Activated T-helper 1 cell treated with Interleukin-2 at 50 U/mL for 16 hours (primary cell): Measurements from ENCODE around the gene ZFP36L1.

Experiments
- DNase-seq: peaks from one replicate; pipeline ENCODE4 v3.0.0-alpha.2; 2020; ENCODE audit warnings: low read depth

ZFP36L1 gene

DNA sequence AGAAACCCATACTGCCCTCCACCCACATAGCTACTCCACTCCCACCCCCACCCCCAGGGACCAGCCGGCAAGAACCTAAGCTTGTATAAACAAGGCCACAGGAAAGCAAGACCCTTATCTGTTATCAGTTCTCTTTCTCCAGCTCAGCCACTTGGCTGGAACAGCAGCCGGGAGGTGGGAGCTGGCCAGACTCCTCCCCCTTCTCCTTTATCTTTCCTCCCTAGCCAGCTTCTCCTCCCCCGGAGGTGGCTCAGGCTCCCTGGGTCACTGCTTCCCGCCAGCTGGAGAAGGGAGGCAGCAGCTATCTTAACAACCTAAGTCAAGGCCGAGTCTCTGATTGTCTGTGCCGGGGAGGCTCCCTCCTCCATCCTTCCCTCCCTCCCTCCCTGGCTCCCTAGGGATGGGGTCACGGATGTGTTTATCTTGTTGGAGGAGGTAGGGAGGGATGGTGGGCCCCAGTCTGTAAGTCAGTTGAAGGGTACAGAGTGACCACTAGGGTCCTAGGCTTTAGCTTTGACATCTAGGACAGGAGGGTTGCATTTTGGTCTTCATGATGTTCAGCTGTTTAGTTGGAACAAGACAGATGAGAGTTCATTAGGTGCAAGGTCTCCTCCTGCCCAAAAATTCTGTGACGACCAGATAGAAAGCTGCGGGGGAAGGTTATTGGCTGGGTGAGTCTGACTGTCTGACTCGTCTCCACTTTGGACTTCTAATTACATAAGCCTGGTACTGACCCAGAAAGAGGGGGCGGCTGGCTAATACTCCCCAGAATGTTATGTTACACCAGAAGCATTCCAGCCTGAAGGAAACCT lies 29.7 kb downstream of the ZFP36L1 start:
- no peak for DNase-seq

DNA sequence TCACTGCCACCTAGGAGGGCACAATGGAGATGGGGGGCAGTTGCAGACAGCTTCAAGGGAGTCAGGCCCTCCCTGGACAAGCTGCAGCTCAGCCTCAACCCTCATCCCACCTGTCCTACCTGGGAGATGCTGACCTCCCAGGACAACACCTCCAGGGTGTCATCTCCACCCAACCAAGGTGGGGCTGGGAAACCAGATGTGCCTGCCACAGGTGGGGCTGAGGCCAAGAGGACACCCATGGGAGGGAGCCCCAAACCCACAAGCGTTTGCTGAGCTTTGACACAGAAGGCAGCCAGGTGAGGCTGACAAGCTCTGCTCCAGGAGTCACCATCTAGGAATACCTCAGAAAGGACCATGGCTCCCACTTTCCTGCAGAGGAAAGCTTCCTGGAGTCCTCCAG lies 31.5 kb downstream of the ZFP36L1 start:
- DNase-seq = no peak

DNA sequence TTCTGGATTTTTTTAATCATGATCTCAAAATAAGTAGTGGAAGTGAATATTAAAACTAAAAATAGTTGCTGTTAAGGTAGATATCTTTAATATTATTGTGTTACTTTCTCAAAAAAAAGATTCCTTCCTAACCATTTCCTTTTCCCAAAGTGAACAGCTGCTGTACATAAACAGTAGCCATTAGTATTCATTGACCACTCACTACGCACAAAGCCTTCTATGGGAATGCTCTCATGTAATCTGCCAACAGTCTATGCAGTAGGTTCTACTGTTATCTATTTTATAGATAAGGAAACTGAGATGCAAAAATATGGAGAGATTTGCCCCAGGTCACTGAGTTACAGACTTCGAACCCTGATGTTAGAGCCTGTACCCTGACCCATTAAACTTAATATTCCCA lies 32.1 kb downstream of the ZFP36L1 start:
- DNase-seq = no peak

DNA sequence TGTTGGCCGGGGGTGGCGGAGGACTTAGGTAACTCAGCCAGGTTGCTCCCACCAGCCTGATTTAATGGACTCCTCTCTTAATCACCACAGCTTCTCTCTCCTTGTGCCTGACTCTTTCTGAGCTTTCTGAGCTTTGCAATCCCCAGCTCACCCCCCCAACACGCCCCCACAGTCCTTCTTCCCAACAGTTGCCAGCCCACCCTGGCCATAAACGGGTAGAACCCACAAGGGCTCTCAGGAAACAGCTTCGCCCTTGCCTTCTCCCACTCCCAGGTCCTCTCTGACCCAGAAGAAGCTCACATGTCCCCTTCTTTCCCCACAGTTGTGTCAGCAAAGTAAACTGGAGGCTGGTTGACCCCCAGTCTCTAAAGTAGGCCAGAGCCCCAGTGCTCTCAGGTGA lies 32.9 kb downstream of the ZFP36L1 start:
- DNase-seq = no peak

DNA sequence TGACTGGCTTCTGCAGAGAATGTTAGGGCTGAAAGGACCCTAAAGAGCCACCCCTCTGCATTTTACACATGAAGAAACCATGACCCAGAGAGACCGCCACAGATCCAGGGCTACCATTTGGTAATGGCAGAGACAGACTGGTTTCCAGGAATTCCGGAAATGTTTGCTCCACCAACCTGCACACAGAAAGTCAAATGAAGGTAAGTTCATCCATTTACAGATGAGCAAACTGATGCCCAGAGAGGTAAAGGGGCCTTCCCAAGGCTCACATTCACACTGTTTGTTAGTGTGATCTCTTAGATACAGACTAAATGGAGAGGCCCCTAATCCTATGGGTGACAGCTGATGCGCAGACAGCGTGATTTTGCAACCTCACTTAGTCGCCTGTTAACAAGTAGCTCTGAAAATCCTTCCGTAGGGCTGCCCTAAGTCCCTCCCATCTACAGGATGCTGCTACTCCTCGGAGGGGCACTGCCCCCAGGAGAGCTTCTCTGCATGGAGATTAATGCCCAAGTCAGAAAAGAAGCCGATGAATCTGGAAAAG lies 33.8 kb downstream of the ZFP36L1 start:
- DNase-seq = no peak

DNA sequence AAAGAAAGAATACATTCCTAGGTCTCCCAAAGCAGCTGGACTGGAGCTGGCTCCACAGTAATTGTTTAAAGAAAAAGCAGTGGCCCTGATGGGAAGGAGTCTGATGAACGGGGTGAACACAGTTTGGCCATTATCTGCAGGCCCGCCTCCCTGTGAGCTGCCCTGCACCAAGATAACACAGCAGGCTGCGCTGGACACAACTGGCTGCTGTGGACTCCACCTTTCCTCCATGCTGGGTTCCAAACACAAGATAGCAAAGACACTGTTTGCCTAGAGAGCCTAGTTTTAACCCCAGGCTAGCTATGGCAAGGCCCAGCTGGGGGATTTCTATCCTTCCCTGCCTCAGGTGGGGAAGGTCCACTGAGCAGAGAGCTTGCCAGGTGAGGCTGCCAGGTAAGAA lies 34.6 kb downstream of the ZFP36L1 start:
- no peak for DNase-seq

DNA sequence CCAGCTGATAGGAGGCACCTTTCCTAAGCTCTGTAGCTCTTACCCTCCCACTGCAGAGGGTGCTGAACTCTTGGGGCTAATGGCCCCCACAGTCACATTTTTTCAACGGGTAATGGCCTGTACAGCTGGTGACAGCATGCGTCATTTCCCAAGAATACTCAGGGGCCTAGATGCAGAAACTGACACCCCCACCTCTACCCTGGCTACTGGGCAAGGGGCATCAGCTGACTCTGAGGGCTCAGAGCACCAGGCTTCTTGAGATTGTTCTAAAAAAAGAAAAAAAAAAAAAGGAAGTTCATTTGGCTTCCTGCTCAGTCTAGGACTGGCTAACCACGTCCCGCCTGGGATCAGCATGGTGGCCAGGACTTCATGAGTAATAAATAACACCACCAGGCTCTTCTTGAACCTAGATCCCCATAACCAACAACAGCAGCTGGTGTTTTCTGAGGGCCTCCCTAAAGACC lies 35.2 kb downstream of the ZFP36L1 start:
- no peak for DNase-seq

DNA sequence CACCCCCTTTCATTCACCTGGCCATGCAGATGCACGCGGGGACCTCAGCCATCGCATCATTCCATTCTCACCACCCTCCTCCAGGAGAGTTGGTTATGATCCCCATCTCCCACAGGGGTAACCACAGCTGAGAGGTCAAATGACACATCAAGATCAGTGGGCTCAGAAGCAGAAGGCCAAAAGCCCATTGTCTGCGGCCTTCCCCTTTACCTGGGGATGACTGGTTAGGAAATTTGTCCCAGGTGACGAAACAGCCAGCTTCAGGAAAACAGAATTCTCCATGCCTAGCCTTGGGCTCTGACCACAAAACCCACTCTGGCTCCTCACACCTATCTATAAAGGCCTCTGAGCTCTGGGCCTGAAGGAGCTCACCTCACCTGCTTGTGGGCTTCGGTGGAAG lies 36.1 kb downstream of the ZFP36L1 start:
- no peak for DNase-seq

DNA sequence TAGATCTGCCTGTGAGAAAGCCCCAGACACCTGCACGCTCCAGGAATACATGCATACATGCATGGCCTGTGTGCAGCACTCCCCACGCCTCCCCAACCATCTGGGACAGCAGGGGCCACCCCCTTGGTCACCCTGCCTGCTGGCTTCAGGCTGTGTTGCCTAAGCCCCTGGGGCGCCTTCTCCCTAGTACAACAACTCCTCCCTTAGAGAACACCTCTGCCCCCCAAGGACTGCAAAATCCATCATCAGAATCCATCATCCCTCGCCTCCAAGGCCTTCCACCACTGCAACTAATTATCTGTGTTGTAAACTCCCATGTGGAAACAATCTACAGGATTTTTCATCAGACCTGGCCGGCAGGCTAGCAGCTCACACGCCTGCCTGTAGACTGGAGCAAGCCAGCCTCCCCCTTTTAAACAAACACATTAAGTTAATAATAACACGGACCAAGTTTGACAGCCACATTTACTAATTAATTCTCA lies 36.8 kb downstream of the ZFP36L1 start:
- no peak for DNase-seq

DNA sequence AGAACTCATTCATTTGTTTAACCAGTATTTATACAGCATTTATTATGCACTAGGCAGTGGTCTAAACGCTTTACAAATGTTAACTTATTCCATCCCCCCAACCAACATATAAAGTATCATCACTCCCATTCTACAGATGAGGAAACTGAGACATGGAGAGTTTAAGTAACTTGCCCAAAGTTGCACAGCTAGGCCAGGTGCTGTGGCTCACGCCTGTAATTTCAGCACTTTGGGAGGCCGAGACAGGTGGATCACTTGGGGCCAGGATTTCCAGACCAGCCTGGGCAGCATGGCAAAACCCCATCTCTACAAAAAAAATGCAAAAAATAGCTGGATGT lies 37.9 kb downstream of the ZFP36L1 start:
- no peak for DNase-seq

DNA sequence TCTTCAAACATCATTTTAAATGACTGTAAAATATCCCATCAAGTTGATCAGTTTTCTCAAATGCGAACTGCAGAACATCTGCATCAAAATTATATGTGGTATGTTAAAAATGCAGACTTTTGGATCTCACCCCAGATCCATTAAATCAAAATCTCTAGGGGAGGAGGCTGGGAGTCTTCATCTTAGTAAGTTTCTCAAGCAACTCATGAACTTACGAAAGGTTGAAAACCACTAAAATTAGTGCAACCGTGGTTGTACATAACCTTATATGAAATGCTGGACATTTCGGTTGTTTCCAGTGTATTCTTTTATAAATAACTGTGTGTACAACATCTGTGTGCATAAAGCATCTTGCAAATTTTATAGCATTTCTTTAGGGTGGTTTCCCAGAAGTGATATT lies 39.2 kb downstream of the ZFP36L1 start:
- DNase-seq = no peak

DNA sequence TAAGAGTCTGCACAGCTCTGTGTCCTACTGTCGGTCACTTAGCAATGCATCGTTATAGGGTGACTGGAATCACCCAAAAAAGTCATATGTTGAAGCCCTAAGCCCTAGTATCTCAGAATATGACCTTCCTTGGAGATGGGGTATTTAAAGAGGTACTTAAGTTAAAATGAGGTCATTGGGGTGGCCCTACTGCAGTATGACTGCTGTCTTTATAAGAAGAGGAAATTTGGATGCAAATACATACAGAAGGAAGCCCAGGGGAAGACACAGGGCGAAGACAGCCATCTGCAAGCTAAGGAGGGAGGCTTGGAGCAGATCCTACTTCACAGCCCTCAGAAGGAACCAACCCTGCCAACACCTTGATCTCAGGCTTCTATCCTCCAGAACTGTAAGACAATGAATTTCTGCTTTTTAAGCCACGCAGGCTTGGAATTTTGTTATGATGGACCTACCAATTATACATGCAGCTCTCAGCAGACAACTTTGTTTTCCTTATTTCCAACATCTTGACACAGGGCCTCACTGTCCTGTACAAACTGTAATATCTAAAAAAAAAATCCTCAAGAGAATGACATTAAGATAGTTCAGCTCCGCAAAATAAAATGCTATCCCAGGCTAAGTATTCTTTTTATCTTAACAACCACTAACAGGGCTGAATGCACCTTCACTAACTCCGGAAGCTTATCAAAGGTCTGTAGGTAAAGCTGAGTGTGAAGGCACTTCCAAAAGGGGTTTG lies 40.4 kb downstream of the ZFP36L1 start:
- DNase-seq = no peak

DNA sequence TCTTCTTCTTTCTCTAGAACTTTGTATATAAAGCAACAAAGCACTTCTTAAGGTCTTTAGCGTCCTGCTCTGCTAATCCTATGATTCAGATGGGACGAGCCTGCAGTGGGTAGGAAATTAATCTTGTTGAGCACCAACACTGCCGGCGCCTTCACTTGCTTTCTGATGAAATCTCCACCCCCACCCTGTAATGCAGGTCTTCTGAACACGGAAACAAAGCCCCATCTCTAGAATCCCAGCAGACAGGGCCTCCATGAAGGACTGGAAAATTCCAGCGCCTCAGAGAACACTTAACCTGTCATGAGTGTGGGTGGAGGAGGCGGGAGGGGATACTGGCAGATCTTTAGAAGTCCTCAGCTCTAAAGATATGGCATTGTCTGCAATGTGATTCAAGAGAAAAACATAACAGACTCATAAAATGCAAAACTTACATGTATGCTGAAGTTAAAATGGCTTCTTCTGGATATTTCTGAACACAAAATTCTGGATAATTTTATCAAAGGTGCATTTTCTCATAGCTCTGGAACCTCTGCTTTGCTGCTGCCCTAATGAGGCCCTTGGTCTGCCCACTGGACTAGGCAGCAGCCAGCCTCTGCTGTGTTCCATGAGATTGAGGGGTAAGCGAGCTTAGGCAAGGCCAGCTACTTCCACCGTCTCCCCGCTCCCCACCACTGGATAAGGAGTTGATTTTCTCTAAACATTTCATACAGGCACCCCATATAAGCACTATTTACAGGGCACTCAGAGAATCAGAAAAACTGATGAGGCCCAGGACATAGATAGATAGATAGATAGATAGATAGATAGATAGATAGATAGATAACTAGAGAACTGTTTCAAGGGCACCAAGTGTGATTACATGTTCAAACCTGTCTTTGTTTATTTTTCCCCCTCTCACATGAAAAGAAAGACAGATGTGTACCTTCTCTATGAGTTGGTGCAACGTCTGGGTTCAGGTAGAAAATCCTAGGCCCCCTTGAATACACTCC lies 43.1 kb downstream of the ZFP36L1 start:
- no peak for DNase-seq

DNA sequence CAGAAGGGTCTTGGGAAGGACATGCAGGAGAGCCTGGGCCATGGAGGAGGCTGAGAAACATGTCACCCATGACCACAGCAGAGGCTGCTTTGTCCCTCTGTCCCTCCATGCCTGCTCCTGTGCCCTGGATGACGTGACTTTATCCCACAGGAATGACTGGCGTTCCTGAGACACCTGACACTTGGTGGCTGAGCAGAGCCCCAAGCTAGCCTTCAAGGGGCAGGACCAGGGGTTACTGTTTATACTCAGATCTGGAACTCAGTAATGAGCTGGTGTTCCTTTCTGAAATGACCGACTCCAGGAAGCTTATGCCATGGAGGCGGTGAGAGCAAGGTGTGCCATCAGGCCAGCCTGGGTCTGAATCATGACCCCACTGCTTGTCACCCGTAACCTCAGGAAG lies 44.2 kb downstream of the ZFP36L1 start:
- no peak for DNase-seq

DNA sequence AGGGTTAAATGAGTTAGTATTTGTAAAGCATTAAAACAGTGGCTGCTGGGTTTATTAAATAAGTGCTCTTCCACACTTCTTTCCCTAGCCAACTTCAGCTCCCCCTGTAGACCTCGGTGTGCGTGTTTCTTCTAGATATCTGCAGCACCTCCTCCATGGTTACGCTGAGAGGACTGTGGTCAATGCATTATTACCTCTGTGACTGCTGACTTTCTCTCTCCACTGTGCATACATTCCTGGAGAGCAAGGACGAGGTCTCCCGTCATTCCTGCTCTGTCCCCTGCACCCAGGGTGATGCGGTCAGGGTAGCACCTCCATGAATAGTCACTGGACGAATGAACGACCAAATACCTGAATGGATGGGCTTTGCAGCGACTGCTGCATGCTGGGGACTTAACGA lies 44.6 kb downstream of the ZFP36L1 start:
- DNase-seq = no peak

DNA sequence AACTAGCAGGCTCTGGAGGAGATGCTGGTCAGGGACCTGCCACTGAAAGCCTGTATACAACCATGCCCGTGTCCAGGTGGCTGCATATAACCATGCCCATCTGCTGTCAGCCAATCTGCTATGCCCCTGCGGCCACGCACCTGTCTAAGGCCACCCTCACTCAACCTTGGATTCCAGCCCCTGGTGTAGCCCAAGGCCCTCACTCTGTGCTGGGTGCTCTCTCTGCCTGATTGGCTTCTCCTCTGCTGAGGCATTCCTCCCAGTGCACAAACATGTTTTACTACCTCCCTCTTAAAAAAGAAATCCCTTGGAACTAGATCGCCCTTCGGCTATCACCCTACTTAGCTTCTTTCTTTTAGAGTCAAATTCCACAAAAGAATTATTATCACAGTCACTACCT lies 45.5 kb downstream of the ZFP36L1 start:
- DNase-seq = no peak

DNA sequence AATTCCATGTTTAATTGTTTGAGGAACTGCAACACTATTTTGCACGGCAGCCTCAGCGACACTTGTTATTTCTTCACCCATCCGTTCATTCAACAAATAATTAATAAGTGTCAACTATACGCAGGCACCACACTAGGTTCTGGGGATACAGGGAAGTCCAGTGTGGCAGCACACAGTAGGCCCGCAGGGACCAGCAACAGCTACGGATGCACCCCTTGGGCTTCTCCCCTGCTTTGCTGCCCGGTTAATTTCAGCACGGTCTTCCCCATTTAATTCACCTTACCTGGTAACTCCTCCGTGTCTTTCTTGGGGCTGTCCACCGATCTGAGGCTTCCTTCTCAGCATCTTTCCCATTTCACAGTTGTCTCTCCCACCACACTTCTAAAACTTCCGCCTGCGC lies 48.3 kb downstream of the ZFP36L1 start:
- DNase-seq = no peak

DNA sequence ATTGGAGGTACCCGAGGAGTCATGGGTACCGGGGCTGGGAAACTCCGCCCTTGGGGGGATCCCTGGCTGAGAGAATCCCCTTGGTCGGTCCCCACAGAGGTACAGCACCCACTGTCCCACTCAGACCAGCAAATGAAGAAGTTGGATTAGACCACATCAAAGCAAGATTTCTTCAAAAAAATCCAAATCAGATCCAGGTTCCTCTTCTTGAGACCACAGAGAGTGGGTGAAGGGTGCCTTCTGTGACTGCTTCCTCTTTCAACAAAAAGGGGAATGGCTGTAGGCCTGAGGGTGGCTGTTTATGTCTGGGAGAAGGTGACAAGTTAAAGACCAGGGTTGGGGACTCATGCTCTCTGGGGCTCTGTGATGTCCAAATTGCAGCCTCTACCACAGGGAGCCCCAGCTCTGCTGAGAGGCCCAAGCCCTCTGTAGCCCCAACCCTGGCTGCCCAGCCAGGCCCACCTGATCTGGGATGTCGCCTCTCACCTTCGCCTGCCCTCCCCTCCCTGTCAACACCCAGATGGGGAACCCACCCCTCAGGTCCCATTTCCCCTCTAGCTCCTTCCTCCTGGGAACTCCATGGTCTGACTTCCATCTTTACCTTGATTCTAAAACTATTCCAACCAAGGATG lies 50.9 kb downstream of the ZFP36L1 start:
- DNase-seq = no peak

DNA sequence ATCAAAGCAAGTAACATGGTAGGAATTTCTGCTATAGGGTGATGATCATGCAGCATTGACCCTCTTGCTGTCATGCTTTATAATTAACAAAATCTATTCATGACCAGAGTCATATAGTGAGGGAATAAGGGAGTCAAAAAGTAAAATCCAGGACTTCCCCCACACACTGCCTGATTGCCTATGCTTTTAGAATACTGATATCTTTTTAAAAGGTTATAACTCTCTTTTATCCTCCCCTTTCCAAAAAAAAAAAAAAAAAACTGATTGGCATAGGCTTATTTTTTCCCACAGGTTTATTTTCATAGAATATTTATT lies 51.4 kb downstream of the ZFP36L1 start:
- DNase-seq = no peak

DNA sequence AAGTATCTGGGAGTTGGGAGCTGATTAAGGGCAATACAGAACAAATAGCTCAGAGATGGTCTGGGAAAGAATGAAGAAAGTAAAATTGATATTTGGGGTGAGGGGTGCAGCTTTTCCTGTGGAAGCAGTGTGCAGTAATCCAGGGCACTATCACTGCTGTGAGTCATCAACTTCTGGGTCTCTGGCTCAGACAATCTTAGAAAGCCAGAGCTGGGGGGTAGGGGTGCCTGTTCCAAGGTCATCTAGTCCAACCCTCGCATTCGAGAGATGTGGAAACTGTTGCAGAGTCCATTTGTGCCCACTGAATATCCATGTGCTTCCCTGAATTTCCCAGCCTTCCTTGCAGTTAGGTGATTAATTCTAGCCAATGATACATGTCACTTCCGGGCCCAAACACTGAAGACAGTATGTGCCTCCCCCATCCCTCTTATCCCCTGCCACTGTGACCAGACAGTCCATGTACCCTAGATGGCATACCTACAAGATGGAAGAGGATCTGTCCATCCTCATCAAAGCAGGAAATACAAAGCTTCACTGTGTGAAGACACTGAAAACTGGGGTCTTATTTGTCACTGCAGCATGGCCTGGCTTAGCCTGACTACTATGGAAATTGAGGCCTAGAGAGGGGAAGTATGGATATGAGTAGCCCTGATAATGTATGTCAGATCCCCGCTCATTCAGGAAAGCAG lies 51.9 kb downstream of the ZFP36L1 start:
- no peak for DNase-seq

DNA sequence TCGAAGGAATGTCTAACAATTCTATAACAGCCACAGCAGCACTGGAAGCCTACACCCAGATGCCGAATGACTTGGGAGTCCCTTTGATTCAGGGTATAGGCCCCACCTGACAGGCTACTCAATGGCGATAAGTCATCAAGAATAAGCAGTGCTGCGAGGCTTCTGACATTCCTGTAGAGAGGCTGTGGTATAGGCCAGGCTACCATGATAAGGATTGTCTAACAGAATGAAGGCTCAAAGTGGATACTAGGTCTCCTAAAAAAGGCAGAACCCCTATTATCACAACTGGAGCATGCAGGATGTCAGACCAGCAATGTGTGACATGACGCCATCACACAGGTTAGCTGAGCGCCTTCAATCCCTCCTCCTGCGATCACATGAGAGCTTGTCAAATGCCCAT lies 53.2 kb downstream of the ZFP36L1 start:
- DNase-seq = no peak
